Ovary (tissue), 3 donors: ENCODE results near the gene KDELR3.

Experiments
- CTCF ChIP-seq, 3 donors: fragments of 450-650 bp in 2 of 3; fragments of 200-600 bp in 1 of 3; IDR thresholded peaks; one replicate each; pipeline versions ENCODE4 v1.5.1 to v1.8.0; 2016 to 2022; ENCODE audit warnings: antibody characterized with exemption in 3 of 3, mild to moderate bottlenecking in 1 of 3
- EP300 ChIP-seq: sonication (generic); formaldehyde crosslinking; IDR thresholded peaks from one replicate; pipeline ENCODE4 v1.6.1; 2017; ENCODE audit warnings: antibody characterized with exemption
- POLR2A ChIP-seq: fragments of 450-650 bp; IDR thresholded peaks from one replicate; pipeline ENCODE4 v1.6.1; 2017; ENCODE audit warnings: antibody characterized with exemption, mild to moderate bottlenecking, moderate library complexity
- donor health status: DM: no; HTN: no; CAD: no.

- no peak for TF ChIP-seq CTCF (IDR thresholded peaks at IDR 0.05)
- TF ChIP-seq POLR2A = no peak
- no peak for TF ChIP-seq EP300
Observed at GRCh38 chr22:38450234-38450797, 17.6 kb upstream of the KDELR3 start.
